K562 (cell line): ENCODE results near the gene MYO1F. TPM values are rescaled to one million over a fixed set of nuclear protein-coding genes. Genes with fewer than 3 reads are reported as not detected.

Experiments used
- ATAC-seq: fragments of 200-7000 bp; cut with Tn5 transposase; 3 replicates; pipeline ENCODE4 v1.9.1; 2020; ENCODE audit warnings: moderate library complexity
- BruUV-seq: library from RNA; stranded (reverse); fragments of 400-500 nt; replicated peaks from 2 replicates; lab custom pipeline; 2021; lab: Mats Ljungman, UMichigan
- CTCF ChIA-PET: fragments of 300-600 bp; formaldehyde crosslinking; extraction: SDS; loops from one replicate; lab custom pipeline; 2021; ENCODE audit warnings: low intra/inter-chr PET ratio; lab: Yijun Ruan, JAX
- POLR2A ChIA-PET: fragments of 300-600, 350-650 bp; sonication (Branson Sonifier 250); formaldehyde crosslinking; extraction: SDS; loops from one replicate; lab custom pipeline; 2021; ENCODE audit warnings: antibody characterized with exemption, inconsistent platforms; lab: Yijun Ruan, JAX
- DNase-seq, 4 experiments: peaks; one replicate each; pipeline versions ENCODE4 v3.0.0 to v3.0.0-alpha.2; 2011 to 2018; ENCODE audit warnings: low spot score in 3 of 4, mixed read lengths in 3 of 4; ENCODE audit errors: extremely low read depth in 1 of 4
- FAIRE-seq: peaks from 2 replicates; lab custom pipeline; 2011; peaks lifted over from hg19 to GRCh38; lab: Jason Lieb, UNC
- H2AFZ ChIP-seq: 2 replicates; pipeline ENCODE4 v1.6.0; 2011; ENCODE audit warnings: low read depth, low read length, control low read depth, inconsistent platforms
- H3K27ac ChIP-seq: fragments of 200-600 bp; 3 replicates; pipeline ENCODE4 v1.8.0; 2011; ENCODE audit warnings: low read depth, mild to moderate bottlenecking, control low read depth, inconsistent platforms, low read length, moderate library complexity, mixed read lengths; ENCODE audit errors: extremely low read depth
- H3K27me3 ChIP-seq, 2 experiments: fragments of 300-600 bp in 1 of 2; 2 replicates in 1 of 2; 3 replicates in 1 of 2; pipeline versions ENCODE4 v1.6.0 to v1.8.0; 2011; ENCODE audit warnings: inconsistent platforms in 2 of 2, low read length in 2 of 2, mild to moderate bottlenecking in 1 of 2, mixed read lengths in 1 of 2, moderate library complexity in 1 of 2; ENCODE audit not compliant: control insufficient read depth in 2 of 2, insufficient read depth in 2 of 2
- H3K36me3 ChIP-seq: fragments of 300-600 bp; 3 replicates; pipeline ENCODE4 v1.8.0; 2011; ENCODE audit warnings: mild to moderate bottlenecking, low read length, inconsistent platforms; ENCODE audit not compliant: control insufficient read depth, insufficient read depth
- H3K4me1 ChIP-seq, 2 experiments: fragments of 200-600 bp in 1 of 2; replicated peaks in 1 of 2; 2 replicates in 1 of 2; 3 replicates in 1 of 2; pipeline versions ENCODE4 v1.5.1 to v1.8.0; 2011; ENCODE audit warnings: inconsistent platforms in 2 of 2, low read length in 2 of 2, mild to moderate bottlenecking in 1 of 2, mixed read lengths in 1 of 2, moderate library complexity in 1 of 2; ENCODE audit not compliant: control insufficient read depth in 2 of 2, insufficient read depth in 2 of 2
- H3K4me2 ChIP-seq: 2 replicates; pipeline ENCODE4 v1.6.1; 2011; ENCODE audit warnings: low read length, control low read depth, inconsistent platforms, mixed read lengths; ENCODE audit not compliant: insufficient read depth
- H3K4me3 ChIP-seq: fragments of 200-600 bp; sonication (generic), shearing (Covaris generic); 2 replicates; pipeline ENCODE4 v1.5.1; 2016; ENCODE audit warnings: control low read depth, inconsistent platforms
- H3K79me2 ChIP-seq: fragments of 200-600 bp; 3 replicates; pipeline ENCODE4 v1.8.0; 2011; ENCODE audit warnings: low read length, inconsistent platforms; ENCODE audit not compliant: control insufficient read depth, insufficient read depth
- H3K9ac ChIP-seq, 2 experiments: 2 replicates each; pipeline versions ENCODE4 v1.6.0 to v1.6.1; 2011; ENCODE audit warnings: low read depth in 2 of 2, low read length in 2 of 2, control low read depth in 1 of 2, inconsistent platforms in 1 of 2, mild to moderate bottlenecking in 1 of 2, mixed read lengths in 1 of 2; ENCODE audit not compliant: insufficient read depth in 1 of 2
- H3K9me1 ChIP-seq: one replicate; pipeline ENCODE4 v1.6.0; 2011; ENCODE audit warnings: inconsistent platforms, mild to moderate bottlenecking, low read length, moderate library complexity; ENCODE audit not compliant: control insufficient read depth, insufficient read depth
- H3K9me3 ChIP-seq: replicated peaks from 2 replicates; pipeline ENCODE4 v1.5.1; 2011; ENCODE audit warnings: low read depth, low read length, inconsistent platforms; ENCODE audit not compliant: control insufficient read depth, insufficient read depth
- H4K20me1 ChIP-seq: replicated peaks from 2 replicates; pipeline ENCODE4 v1.6.1; 2011; ENCODE audit warnings: low read length, inconsistent platforms, mixed read lengths; ENCODE audit not compliant: control insufficient read depth, insufficient read depth
- CTBP1 ChIP-seq: fragments of 450-650 bp; IDR thresholded peaks from 2 replicates; pipeline ENCODE4 v1.6.1; 2016; ENCODE audit warnings: borderline replicate concordance
- HES1 ChIP-seq: fragments of 450-650 bp; IDR thresholded peaks from 2 replicates; pipeline ENCODE4 v1.6.1; 2016; ENCODE audit warnings: low read depth, mild to moderate bottlenecking, moderate library complexity
- HMBOX1 ChIP-seq: sonication (generic); IDR thresholded peaks from 2 replicates; pipeline ENCODE4 v1.6.1; 2016
- MEIS2 ChIP-seq: fragments of 450-650 bp; IDR thresholded peaks from 2 replicates; pipeline ENCODE4 v1.6.1; 2014; ENCODE audit warnings: mild to moderate bottlenecking; ENCODE audit not compliant: partially characterized antibody
- NR2C2 ChIP-seq, 2 experiments: fragments of 200-800 bp in 1 of 2; sonication (Bioruptor generic) in 1 of 2; sonication (generic) in 1 of 2; formaldehyde crosslinking in 1 of 2; IDR thresholded peaks; 2 replicates each; pipeline versions ENCODE4 v1.6.1 to v1.8.0; 2016 to 2022; ENCODE audit warnings: mild to moderate bottlenecking in 1 of 2, missing compliant biosample characterization in 1 of 2, missing genetic modification characterization in 1 of 2, missing genetic modification reagents in 1 of 2
- RCOR1 ChIP-seq, 2 experiments: IDR thresholded peaks; 2 replicates each; pipeline ENCODE4 v1.6.1; 2012; ENCODE audit warnings: low read depth in 2 of 2, low read length in 2 of 2, borderline replicate concordance in 1 of 2, improper control_type of control experiment in 1 of 2
- SPI1 ChIP-seq: IDR thresholded peaks from 2 replicates; pipeline ENCODE4 v1.6.1; 2011; ENCODE audit warnings: low read depth, low read length, control low read depth, borderline replicate concordance
- ZFP91 ChIP-seq: sonication (generic); formaldehyde crosslinking; IDR thresholded peaks from 2 replicates; pipeline ENCODE4 v1.8.0; 2022; ENCODE audit warnings: mild to moderate bottlenecking, missing genetic modification reagents
- ZNF121 ChIP-seq: sonication (generic); formaldehyde crosslinking; conservative IDR thresholded peaks from 2 replicates; pipeline ENCODE4 v1.8.0; 2022; ENCODE audit warnings: missing genetic modification reagents
- ZNF263 ChIP-seq: sonication (generic); formaldehyde crosslinking; IDR thresholded peaks from 2 replicates; pipeline ENCODE4 v1.8.0; 2022; ENCODE audit warnings: mild to moderate bottlenecking, missing genetic modification reagents, borderline replicate concordance
- WGBS: fragments of 100-300 bp; shearing (Covaris generic); methylation state at CpG from one replicate; pipeline ENCODE4 v1.1.6; 2016; ENCODE audit warnings: low coverage, mixed read lengths; ENCODE audit not compliant: insufficient coverage; ENCODE audit errors: missing lambda C conversion rate; 5-methylcytosine and 5-hydroxymethylcytosine counted together
- in situ Hi-C: fragments of 300-500 bp; cut with MboI; formaldehyde crosslinking; loops from 4 replicates; pipeline ENCODE4 v1.15.0; 2018; ENCODE audit warnings: inconsistent platforms, mixed read lengths
- intact Hi-C: fragments of 100-400 bp; cut with micrococcal nuclease; formaldehyde crosslinking; loops from 2 replicates; pipeline ENCODE4 v1.14.2; 2022
- polyA plus RNA-seq, 8 experiments: library from polyadenylated mRNA; depleted of rRNA in 4 of 8; stranded (reverse) in 5 of 8; unstranded in 3 of 8; fragments of >200 nt; fragmentation: Nextera tagmentation in 2 of 8; fragmentation: Illumina TruSeq in 1 of 8; extraction: Ambion mirVana in 2 of 8; extraction: Trizol in 1 of 8; gene quantifications; 2 replicates each; pipeline versions ENCODE4 v1.2.1 to v1.2.3, GENCODE V29; 2011 to 2014; ENCODE audit warnings: inconsistent platforms in 1 of 8, missing spikeins in 1 of 8
- total RNA-seq, 7 experiments: library from RNA; depleted of rRNA in 6 of 7; stranded (reverse); fragments of >200 nt in 6 of 7; fragmentation: Illumina TruSeq in 2 of 7; extraction: Trizol in 2 of 7; gene quantifications; 2 replicates each; pipeline versions ENCODE4 v1.2.1 to v1.2.3, GENCODE V29; 2011 to 2021; ENCODE audit warnings: low replicate concordance in 1 of 7

Gene MYO1F
- total and polyA plus RNA-seq, 9 of the 15 experiments (the other 6 are each of a cell fraction or from before 2014, with no cell fraction given), result 0.78 to 9.4 (median 4.3) TPM

GRCh38 chr19:8503510-8503909 lies 73.7 kb downstream of the MYO1F start:
- H3K4me3 ChIP-seq, result no peak overlapping the region
- no peak overlapping the region for H3K27ac ChIP-seq
- in situ Hi-C loops, result no loop called here
- H4K20me1 ChIP-seq, result no peaks in the 10 kb centered on the region
- H3K9ac ChIP-seq, result peak overlapping the region in 1 of 2 experiments; percentile 45; a peak in 1 of 4 replicates
- no peak overlapping the region for H3K4me2 ChIP-seq
- ATAC-seq (no peak), DNase-seq (no peak), FAIRE-seq (no peak)
- no peaks in the 10 kb centered on the region for H3K9me3 ChIP-seq
- intact Hi-C loops, result no loop called here
- BruUV-seq, result no TSS peak
- TF ChIP-seq ZNF121 (CRISPR knock-in tag), result no peak
- no peak for TF ChIP-seq CTBP1
- H3K4me1 ChIP-seq, result peaks cover 12 to 58% of the 10 kb centered on the region in 2 experiments; a peak in 4 of 5 replicates
- no peak overlapping the region for H2AFZ ChIP-seq
- 63% methylated on average over 7 of the region's 7 CpGs for WGBS
- no peaks in the 10 kb centered on the region for H3K9me1 ChIP-seq
- peaks cover 0 to 5% of the 10 kb centered on the region in 2 experiments; a peak in 2 of 5 replicates for H3K27me3 ChIP-seq
- ChIA-PET POLR2A (interaction anchor here (0.6 to 1.0 kb wide), 2 partner anchors 10 to 21 kb away, joined by 3 to 4 read pairs; partner anchors contain the start of gene ZNF414), CTCF (no interaction called here)
- H3K79me2 ChIP-seq, result no peaks in the 10 kb centered on the region
- H3K36me3 ChIP-seq, result no peaks in the 10 kb centered on the region

GRCh38 chr19:8501981-8502380 lies 75.3 kb downstream of the MYO1F start:
- 32% methylated on average over 13 of the region's 14 CpGs for WGBS
- Histone ChIP-seq H3K36me3 (no peaks in the 10 kb centered on the region), H3K79me2 (no peaks in the 10 kb centered on the region), H3K4me2 (no peak overlapping the region), H2AFZ (no peak overlapping the region), H3K9ac (peak overlapping the region in 1 of 2 experiments; percentile 68; a peak in 1 of 4 replicates), H4K20me1 (no peaks in the 10 kb centered on the region), H3K27me3 (peaks cover 2 to 19% of the 10 kb centered on the region in 2 experiments; a peak in 4 of 5 replicates), H3K4me3 (no peak overlapping the region), H3K4me1 (peaks cover 12 to 60% of the 10 kb centered on the region in 2 experiments; a peak in 4 of 5 replicates), H3K27ac (no peak overlapping the region), H3K9me1 (no peaks in the 10 kb centered on the region), H3K9me3 (no peaks in the 10 kb centered on the region)
- ATAC-seq (no peak), FAIRE-seq (no peak), DNase-seq (peak in 2 of 4 experiments; percentile 30)
- in situ Hi-C loops, result no loop called here
- intact Hi-C loops, result no loop called here
- ChIA-PET POLR2A (no interaction called here), CTCF (no interaction called here)
- no TSS peak for BruUV-seq
- no peak for TF ChIP-seq MEIS2
- peak; percentile 37; the same call in 1 of the 2 replicates for TF ChIP-seq ZNF263
- TF ChIP-seq RCOR1 (IDR thresholded peaks at IDR 0.05; ENCODE audit: borderline replicate concordance in 1 of 2, low read depth in 2 of 2, low read length in 2 of 2), result 0 out of 4 replicates have a peak, but pooled peaks of 1 of the 2 experiments have one; percentile 9
- peak; percentile 66; the same call in 1 of the 2 replicates for TF ChIP-seq HES1
- TF ChIP-seq NR2C2 (CRISPR knock-in tag; IDR thresholded peaks at IDR 0.05), result no peak
- 0 out of 2 replicates have a peak, but pooled peaks have one; percentile 42 for TF ChIP-seq NR2C2 (tag; IDR thresholded peaks at IDR 0.05)
- no peak for TF ChIP-seq ZFP91
- TF ChIP-seq SPI1, result 0 out of 2 replicates have a peak, but pooled peaks have one; percentile 13
- 0 out of 2 replicates have a peak, but pooled peaks have one; percentile 50 for TF ChIP-seq HMBOX1
